ENCODE results near the gene ARVCF. TPM values are rescaled to one million over a fixed set of nuclear protein-coding genes. Genes with fewer than 3 reads are reported as not detected.

ARVCF gene
- total and polyA plus RNA-seq, 9 of the 15 experiments (the other 6 are each of a cell fraction or from before 2014, with no cell fraction given): 0.03 to 97.4 (median 15.6) TPM

GRCh38 chr22:20010307-20011122, 6.1 kb downstream of the ARVCF start (continued):
- no peak for TF ChIP-seq TSHZ1 (CRISPR knock-in tag; IDR thresholded peaks at IDR 0.05)
- TF ChIP-seq RBBP5 (IDR thresholded peaks at IDR 0.05; ENCODE audit: borderline replicate concordance, insufficient read depth, low read length, poor library complexity, severe bottlenecking): peak; percentile 58
- no peak for TF ChIP-seq NR2C2 (CRISPR knock-in tag; IDR thresholded peaks at IDR 0.05)
- TF ChIP-seq NR2C2 (tag; IDR thresholded peaks at IDR 0.05): no peak
- no peak for TF ChIP-seq SRSF3 (IDR thresholded peaks at IDR 0.05; ENCODE audit: insufficient read depth, low read length)
- no peak for TF ChIP-seq ZNF277 (CRISPR knock-in tag; IDR thresholded peaks at IDR 0.05; ENCODE audit: borderline replicate concordance)
- peak; percentile 16 for TF ChIP-seq TBP (optimal IDR thresholded peaks at IDR 0.05; ENCODE audit: low read depth, low read length)
- TF ChIP-seq ZNF384 (IDR thresholded peaks at IDR 0.05; ENCODE audit: low read depth, low read length): peak; percentile 6; the same call in 1 of the 2 replicates
- no peak for TF ChIP-seq ZNF584 (CRISPR knock-in tag; IDR thresholded peaks at IDR 0.05; ENCODE audit: low read depth)
- TF ChIP-seq CBX5 (IDR thresholded peaks at IDR 0.05; ENCODE audit: borderline replicate concordance, low read depth): no peak
- TF ChIP-seq ZNF436 (CRISPR knock-in tag; IDR thresholded peaks at IDR 0.05): no peak
- TF ChIP-seq BCL6 (CRISPR knock-in tag; IDR thresholded peaks at IDR 0.05): no peak
- TF ChIP-seq SRSF7 (optimal IDR thresholded peaks at IDR 0.05; ENCODE audit: low read depth, low read length): no peak
- 0 out of 2 replicates have a peak, but pooled peaks have one; percentile 25 for TF ChIP-seq HOMEZ (CRISPR knock-in tag; IDR thresholded peaks at IDR 0.05)
- no peak for TF ChIP-seq CC2D1A (IDR thresholded peaks at IDR 0.05)
- TF ChIP-seq ZNF12 (CRISPR knock-in tag; IDR thresholded peaks at IDR 0.05): no peak
- TF ChIP-seq HDAC6 (IDR thresholded peaks at IDR 0.05; ENCODE audit: low read depth, low read length): no peak
- TF ChIP-seq MECOM (CRISPR knock-in tag; IDR thresholded peaks at IDR 0.05): no peak
- no peak for TF ChIP-seq ATF4 (CRISPR knock-in tag; IDR thresholded peaks at IDR 0.05)
- peak; percentile 67 for TF ChIP-seq CXXC5 (CRISPR knock-in tag; IDR thresholded peaks at IDR 0.05)

All from K562 (cell line).